Hepatocyte (in vitro differentiated cells): ENCODE results near the gene GLS2.
A peak's percentile ranks its signal among the peaks of the same experiment; 100 is the strongest.
"Not testable (repeated sequence)": the region's sequence is repeated elsewhere in the genome, so short reads cannot be mapped to it uniquely, and the experiment has no call there.

Source experiments
- CTCF ChIP-seq: fragments of 200-600 bp; sonication (generic); IDR thresholded peaks from 2 replicates; pipeline ENCODE4 v1.5.1; 2016; ENCODE audit warnings: antibody characterized with exemption, mild to moderate bottlenecking; ENCODE audit not compliant: poor library complexity
- EZH2 ChIP-seq: fragments of 200-600 bp; sonication (generic); IDR thresholded peaks from 2 replicates; pipeline ENCODE4 v1.6.1; 2016; ENCODE audit warnings: antibody characterized with exemption, mild to moderate bottlenecking, borderline replicate concordance
- EZH2phosphoT487 ChIP-seq: fragments of 200-600 bp; sonication (generic); IDR thresholded peaks from one replicate; pipeline ENCODE4 v1.6.1; 2018; ENCODE audit warnings: antibody characterized with exemption, mild to moderate bottlenecking, low read depth, moderate library complexity; ENCODE audit not compliant: unreplicated experiment, severe bottlenecking

- TF ChIP-seq CTCF, result peak; percentile 41
- not testable (repeated sequence) for TF ChIP-seq EZH2, EZH2phosphoT487
Observed at GRCh38 chr12:56496704-56497103, 8.7 kb upstream of the GLS2 start.
